Stimulated activated CD8-positive, alpha-beta memory T cell treated with anti-CD3 and anti-CD28 coated beads, Interleukin-15, amount 100 ng/mL, for 1 hour (primary cell): ENCODE results near the gene RAB43.

Experiments used
- DNase-seq: peaks from one replicate; pipeline ENCODE4 v3.0.0-alpha.2; 2020; ENCODE audit warnings: low read depth

RAB43 gene

GRCh38 chr3:129061023-129061887, 60.3 kb downstream of the RAB43 start:
- no peak for DNase-seq

- no peak for DNase-seq
Measured at GRCh38 chr3:129060276-129061022, 61.2 kb downstream of the RAB43 start, which contains the start of gene GP9. Gene GP9, plus strand, starts transcription at chr3:129060779. Its CDS starts 961 bp downstream, at chr3:129061740.

GRCh38 chr3:129059311-129059958, 62.2 kb downstream of the RAB43 start:
- DNase-seq: no peak

GRCh38 chr3:129058441-129059200, 63.0 kb downstream of the RAB43 start:
- DNase-seq: no peak

- no peak for DNase-seq
Measured at GRCh38 chr3:129057249-129057648, 64.4 kb downstream of the RAB43 start.

- no peak for DNase-seq
Measured at GRCh38 chr3:129056451-129057173, 65.0 kb downstream of the RAB43 start.

- no peak for DNase-seq
Measured at GRCh38 chr3:129054605-129055104, 66.9 kb downstream of the RAB43 start.

GRCh38 chr3:129052675-129053074, 68.9 kb downstream of the RAB43 start:
- DNase-seq: no peak

- no peak for DNase-seq
Measured at GRCh38 chr3:129051871-129052340, 69.7 kb downstream of the RAB43 start.

- no peak for DNase-seq
Measured at GRCh38 chr3:129050556-129051295, 70.9 kb downstream of the RAB43 start.

- no peak for DNase-seq
Measured at GRCh38 chr3:129047553-129047839, 74.1 kb downstream of the RAB43 start.

- DNase-seq: no peak
Measured at GRCh38 chr3:129046732-129047552, 74.7 kb downstream of the RAB43 start.

GRCh38 chr3:129046037-129046731, 75.4 kb downstream of the RAB43 start:
- DNase-seq: no peak

- DNase-seq: peak; percentile 14
Measured at GRCh38 chr3:129045675-129046036, 75.9 kb downstream of the RAB43 start.

- no peak for DNase-seq
Measured at GRCh38 chr3:129040579-129041300, 80.9 kb downstream of the RAB43 start.

GRCh38 chr3:129040039-129040336, 81.6 kb downstream of the RAB43 start:
- DNase-seq: no peak

GRCh38 chr3:129039271-129040038, 82.1 kb downstream of the RAB43 start:
- no peak for DNase-seq
